HUES6 (cell line): ENCODE results near the gene UNC119.
A peak's percentile ranks its signal among the peaks of the same experiment; 100 is the strongest.

Experiments
- H3K27ac ChIP-seq: 2 replicates; pipeline ENCODE4 v1.7.0; 2013; ENCODE audit warnings: low read depth, mild to moderate bottlenecking, low read length, inconsistent platforms
- H3K27me3 ChIP-seq: 2 replicates; pipeline ENCODE4 v1.6.1; 2013; ENCODE audit warnings: low read length; ENCODE audit not compliant: control insufficient read depth, insufficient read depth
- H3K36me3 ChIP-seq: 2 replicates; pipeline ENCODE4 v1.6.1; 2013; ENCODE audit warnings: low read length; ENCODE audit not compliant: control insufficient read depth, insufficient read depth
- H3K4me1 ChIP-seq: 2 replicates; pipeline ENCODE4 v1.6.1; 2013; ENCODE audit warnings: low read length; ENCODE audit not compliant: control insufficient read depth, insufficient read depth
- H3K4me3 ChIP-seq: 2 replicates; pipeline ENCODE4 v1.5.1; 2013; ENCODE audit warnings: low read depth, low read length
- H3K9ac ChIP-seq: one replicate; pipeline ENCODE4 v1.6.1; 2013; ENCODE audit warnings: mild to moderate bottlenecking, low read length
- H3K9me3 ChIP-seq: 2 replicates; pipeline ENCODE4 v1.6.1; 2013; ENCODE audit warnings: low read depth, low read length; ENCODE audit not compliant: control insufficient read depth, insufficient read depth

UNC119 gene

GRCh38 chr17:28550858-28551257 is 1.6 kb downstream of the UNC119 start:
- Histone ChIP-seq H3K4me3 (peak overlapping the region; percentile 83; the same call in 1 of the 2 replicates), H3K4me1 (peaks cover 24% of the 10 kb centered on the region), H3K9ac (no peak overlapping the region), H3K27me3 (no peaks in the 10 kb centered on the region), H3K9me3 (no peaks in the 10 kb centered on the region), H3K36me3 (peaks cover 37% of the 10 kb centered on the region), H3K27ac (no peak overlapping the region)

GRCh38 chr17:28549236-28550132 is 2.9 kb downstream of the UNC119 start:
- Histone ChIP-seq H3K27me3 (no peaks in the 10 kb centered on the region), H3K4me1 (peaks cover 29% of the 10 kb centered on the region), H3K9me3 (no peaks in the 10 kb centered on the region), H3K4me3 (no peak overlapping the region), H3K9ac (no peak overlapping the region), H3K27ac (no peak overlapping the region), H3K36me3 (peaks cover 26% of the 10 kb centered on the region)

GRCh38 chr17:28548417-28549130 is 3.9 kb downstream of the UNC119 start:
- H3K9ac ChIP-seq, result no peak overlapping the region
- no peaks in the 10 kb centered on the region for H3K27me3 ChIP-seq
- H3K4me1 ChIP-seq, result peaks cover 35% of the 10 kb centered on the region
- H3K27ac ChIP-seq, result no peak overlapping the region
- H3K4me3 ChIP-seq, result no peak overlapping the region
- H3K9me3 ChIP-seq, result no peaks in the 10 kb centered on the region
- H3K36me3 ChIP-seq, result peaks cover 17% of the 10 kb centered on the region; the same call in 1 of the 2 replicates

DNA sequence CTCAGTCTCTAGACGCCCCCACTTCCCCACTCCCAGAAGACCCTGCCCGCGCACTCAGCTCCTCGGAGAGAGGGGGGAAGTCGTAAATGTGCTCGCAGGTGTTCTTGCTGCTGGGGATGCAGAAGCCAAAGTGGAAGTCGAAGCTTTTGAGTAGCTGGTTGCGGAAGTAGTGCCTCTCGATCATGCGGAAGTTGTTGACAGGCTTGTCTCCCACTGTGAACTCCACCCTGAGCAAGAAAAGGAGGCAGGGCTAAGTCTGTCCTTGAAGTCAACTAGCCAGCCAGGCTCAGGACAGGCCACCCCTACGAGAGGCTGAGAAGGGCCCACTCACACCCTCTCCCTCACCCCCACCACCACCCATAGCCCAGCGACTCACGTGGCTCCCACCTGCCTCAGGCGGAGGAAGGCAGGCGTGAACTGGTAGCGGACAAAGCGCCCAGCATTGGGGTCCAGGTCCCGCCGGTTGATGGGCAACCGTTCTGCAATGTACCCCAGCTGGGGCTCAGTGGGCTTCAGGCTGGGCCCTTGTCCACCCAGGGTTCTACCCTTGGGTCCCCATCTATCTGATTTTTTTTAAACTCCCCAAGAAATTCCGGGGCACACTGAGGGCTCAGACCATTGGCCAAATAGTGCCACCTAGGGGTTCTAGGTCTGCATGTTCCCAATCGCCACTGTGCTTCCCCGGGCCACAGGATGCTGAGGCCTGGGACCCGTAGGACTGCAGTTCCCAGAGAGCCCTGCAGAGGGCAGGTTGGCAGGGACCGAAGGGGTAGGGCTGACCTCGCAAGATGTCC is 4.6 kb downstream of the UNC119 start:
- Histone ChIP-seq H3K27ac (no peak overlapping the region), H3K27me3 (no peaks in the 10 kb centered on the region), H3K4me3 (no peak overlapping the region), H3K9ac (no peak overlapping the region), H3K4me1 (peaks cover 31% of the 10 kb centered on the region), H3K9me3 (no peaks in the 10 kb centered on the region), H3K36me3 (peaks cover 11% of the 10 kb centered on the region; the same call in 1 of the 2 replicates)

GRCh38 chr17:28547096-28547622 is 5.3 kb downstream of the UNC119 start:
- no peak overlapping the region for H3K27ac ChIP-seq

GRCh38 chr17:28545787-28546415 is 6.5 kb downstream of the UNC119 start:
- H3K9ac ChIP-seq, result no peak overlapping the region
- no peaks in the 10 kb centered on the region for H3K27me3 ChIP-seq
- peaks cover 11% of the 10 kb centered on the region; the same call in 1 of the 2 replicates for H3K36me3 ChIP-seq
- no peaks in the 10 kb centered on the region for H3K9me3 ChIP-seq
- H3K4me3 ChIP-seq, result no peak overlapping the region
- H3K4me1 ChIP-seq, result peaks cover 23% of the 10 kb centered on the region
- no peak overlapping the region for H3K27ac ChIP-seq

More at GRCh38 chr17:28547096-28547622, 5.3 kb downstream of the UNC119 start:
- H3K27me3 ChIP-seq, result no peaks in the 10 kb centered on the region
- H3K4me3 ChIP-seq, result no peak overlapping the region
- H3K4me1 ChIP-seq, result peaks cover 29% of the 10 kb centered on the region
- H3K9ac ChIP-seq, result no peak overlapping the region
- peaks cover 11% of the 10 kb centered on the region; the same call in 1 of the 2 replicates for H3K36me3 ChIP-seq
- H3K9me3 ChIP-seq, result no peaks in the 10 kb centered on the region

DNA sequence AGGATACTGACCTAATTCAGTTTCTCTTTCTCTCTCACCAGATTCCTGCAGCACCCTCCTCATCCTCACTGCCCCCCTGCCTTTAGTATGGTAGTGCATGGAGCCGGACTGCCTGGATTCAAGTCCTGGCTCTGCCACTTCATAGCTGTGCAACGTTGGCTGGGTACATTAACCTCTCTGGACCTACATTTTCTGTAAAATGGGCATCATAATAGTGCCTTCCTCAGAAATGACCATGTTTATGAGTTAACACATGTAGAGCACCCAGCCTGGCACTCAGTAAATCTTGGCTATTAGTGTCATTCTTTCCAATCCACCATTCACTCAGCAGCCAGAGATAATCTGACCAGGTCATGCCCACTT is 7.3 kb downstream of the UNC119 start:
- Histone ChIP-seq H3K27me3 (no peaks in the 10 kb centered on the region), H3K4me3 (no peak overlapping the region), H3K9me3 (no peaks in the 10 kb centered on the region), H3K4me1 (peaks cover 23% of the 10 kb centered on the region), H3K36me3 (peaks cover 11% of the 10 kb centered on the region; the same call in 1 of the 2 replicates), H3K9ac (no peak overlapping the region), H3K27ac (no peak overlapping the region)

- H3K4me1 ChIP-seq, result peaks cover 21% of the 10 kb centered on the region
- H3K4me3 ChIP-seq, result no peak overlapping the region
- H3K36me3 ChIP-seq, result peaks cover 11% of the 10 kb centered on the region; the same call in 1 of the 2 replicates
- H3K9me3 ChIP-seq, result no peaks in the 10 kb centered on the region
- no peak overlapping the region for H3K27ac ChIP-seq
- H3K27me3 ChIP-seq, result no peaks in the 10 kb centered on the region
- H3K9ac ChIP-seq, result no peak overlapping the region
These were observed 7.9 kb downstream of the UNC119 start for GRCh38 chr17:28544402-28545140.

- no peak overlapping the region for H3K4me3 ChIP-seq
- peaks cover 2% of the 10 kb centered on the region; the same call in 1 of the 2 replicates for H3K36me3 ChIP-seq
- no peaks in the 10 kb centered on the region for H3K27me3 ChIP-seq
- no peaks in the 10 kb centered on the region for H3K9me3 ChIP-seq
- H3K4me1 ChIP-seq, result peaks cover 14% of the 10 kb centered on the region
- H3K9ac ChIP-seq, result no peak overlapping the region
- H3K27ac ChIP-seq, result no peak overlapping the region
These were observed 11.0 kb downstream of the UNC119 start for GRCh38 chr17:28541439-28541838.

- Histone ChIP-seq H3K27ac (no peak overlapping the region), H3K27me3 (no peaks in the 10 kb centered on the region), H3K4me3 (no peak overlapping the region), H3K36me3 (no peaks in the 10 kb centered on the region), H3K9ac (no peak overlapping the region), H3K9me3 (no peaks in the 10 kb centered on the region), H3K4me1 (peaks cover 11% of the 10 kb centered on the region)
These were observed 12.2 kb downstream of the UNC119 start for GRCh38 chr17:28540231-28540630.
